SK-N-SH (cell line): ENCODE data around the gene DENND6B. TPM values are rescaled to one million over a fixed set of nuclear protein-coding genes. Genes with fewer than 3 reads are reported as not detected.

Experiments used
- CTCF ChIA-PET: fragments of 300-600, 350-600 bp; formaldehyde crosslinking; extraction: SDS; loops from one replicate; lab custom pipeline; 2021; lab: Yijun Ruan, JAX
- POLR2A ChIA-PET: fragments of 350-600 bp; sonication (Branson Sonifier 250); formaldehyde crosslinking; extraction: SDS; loops from one replicate; lab custom pipeline; 2020; ENCODE audit warnings: antibody characterized with exemption, inconsistent platforms; lab: Yijun Ruan, JAX
- DNase-seq: peaks from one replicate; pipeline ENCODE4 v3.0.0; 2012
- H2AFZ ChIP-seq: fragments of 200-600 bp; sonication (generic); 2 replicates; pipeline ENCODE4 v1.8.1; 2016; ENCODE audit warnings: antibody characterized with exemption, mild to moderate bottlenecking, low read depth
- H3F3A ChIP-seq: fragments of 200-600 bp; sonication (generic); replicated peaks from 2 replicates; pipeline ENCODE3; 2016; ENCODE audit warnings: antibody characterized with exemption, mild to moderate bottlenecking; ENCODE audit not compliant: insufficient read depth
- H3K27ac ChIP-seq, 2 experiments: fragments of 200-500 bp in 1 of 2; fragments of 200-600 bp in 1 of 2; sonication (Bioruptor generic) in 1 of 2; sonication (generic), shearing (Covaris generic) in 1 of 2; 2 replicates each; pipeline versions ENCODE4 v1.5.1 to v1.6.1; 2014 to 2016; ENCODE audit warnings: low read depth in 2 of 2, inconsistent platforms in 1 of 2, low read length in 1 of 2, mild to moderate bottlenecking in 1 of 2, mixed read lengths in 1 of 2
- H3K27me3 ChIP-seq: fragments of 200-600 bp; sonication (generic), shearing (Covaris generic); 2 replicates; pipeline ENCODE4 v1.6.1; 2016; ENCODE audit warnings: mixed run types; ENCODE audit not compliant: insufficient read depth
- H3K36me3 ChIP-seq, 2 experiments: fragments of 200-500 bp in 1 of 2; fragments of 200-600 bp in 1 of 2; sonication (Bioruptor generic) in 1 of 2; sonication (generic) in 1 of 2; replicated peaks in 1 of 2; 2 replicates each; pipeline versions ENCODE3 to v1.5.1; 2014 to 2016; ENCODE audit warnings: low read length in 1 of 2, mild to moderate bottlenecking in 1 of 2; ENCODE audit not compliant: insufficient read depth in 2 of 2, control insufficient read depth in 1 of 2
- H3K4me1 ChIP-seq, 2 experiments: fragments of 200-500 bp in 1 of 2; fragments of 200-600 bp in 1 of 2; sonication (Bioruptor generic) in 1 of 2; sonication (generic), shearing (Covaris generic) in 1 of 2; 2 replicates each; pipeline versions ENCODE4 v1.5.1 to v1.6.1; 2014 to 2016; ENCODE audit warnings: low read depth in 1 of 2, low read length in 1 of 2, mixed run types in 1 of 2; ENCODE audit not compliant: insufficient read depth in 2 of 2, control insufficient read depth in 1 of 2
- H3K4me2 ChIP-seq: fragments of 200-600 bp; sonication (generic), shearing (Covaris generic); 2 replicates; pipeline ENCODE4 v1.6.1; 2017; ENCODE audit warnings: mixed run types
- H3K4me3 ChIP-seq, 2 experiments: fragments of 200-500 bp in 1 of 2; fragments of 200-600 bp in 1 of 2; sonication (Bioruptor generic) in 1 of 2; sonication (generic), shearing (Covaris generic) in 1 of 2; 2 replicates each; pipeline versions ENCODE4 v1.5.1 to v1.8.1; 2014 to 2016; ENCODE audit warnings: low read depth in 2 of 2, inconsistent platforms in 1 of 2, low read length in 1 of 2, mild to moderate bottlenecking in 1 of 2, mixed read lengths in 1 of 2, moderate library complexity in 1 of 2
- H3K79me2 ChIP-seq: fragments of 200-600 bp; sonication (generic); 2 replicates; pipeline ENCODE4 v1.8.1; 2017; ENCODE audit warnings: mild to moderate bottlenecking; ENCODE audit not compliant: insufficient read depth
- H3K9ac ChIP-seq: fragments of 200-600 bp; sonication (generic); 2 replicates; pipeline ENCODE4 v1.6.1; 2017; ENCODE audit warnings: mixed run types
- H3K9me2 ChIP-seq: fragments of 200-600 bp; sonication (generic); 2 replicates; pipeline ENCODE4 v1.6.1; 2017; ENCODE audit warnings: mixed run types
- H3K9me3 ChIP-seq: fragments of 200-600 bp; sonication (generic); 2 replicates; pipeline ENCODE4 v1.6.1; 2017; ENCODE audit warnings: mixed run types, mild to moderate bottlenecking, moderate library complexity
- H4K20me1 ChIP-seq: fragments of 200-600 bp; sonication (generic); 2 replicates; pipeline ENCODE4 v1.6.1; 2017; ENCODE audit warnings: mild to moderate bottlenecking, mixed run types; ENCODE audit not compliant: insufficient read depth
- CHD2 ChIP-seq: fragments of 150-350 bp; IDR thresholded peaks from 2 replicates; pipeline ENCODE4 v1.6.1; 2018; ENCODE audit warnings: low read length; ENCODE audit not compliant: partially characterized antibody
- FOSL2 ChIP-seq: IDR thresholded peaks from 2 replicates; pipeline ENCODE4 v1.4.0; 2012; ENCODE audit warnings: low read depth, mild to moderate bottlenecking, moderate library complexity, borderline replicate concordance
- FOXJ3 ChIP-seq: sonication (generic); formaldehyde crosslinking; IDR thresholded peaks from 2 replicates; pipeline ENCODE4 v1.5.1; 2020; ENCODE audit warnings: mild to moderate bottlenecking, missing genetic modification reagents
- FOXM1 ChIP-seq: IDR thresholded peaks from 2 replicates; pipeline ENCODE4 v1.4.0; 2012; ENCODE audit warnings: low read depth, mild to moderate bottlenecking
- GABPA ChIP-seq: IDR thresholded peaks from 2 replicates; pipeline ENCODE4 v1.4.0; 2012; ENCODE audit warnings: low read depth, mild to moderate bottlenecking
- IRF3 ChIP-seq: fragments of 150-350 bp; IDR thresholded peaks from 2 replicates; pipeline ENCODE4 v1.6.1; 2016; ENCODE audit warnings: mild to moderate bottlenecking, low read depth, low read length
- JUND ChIP-seq: IDR thresholded peaks from 2 replicates; pipeline ENCODE4 v1.4.0; 2012
- MAX ChIP-seq: IDR thresholded peaks from 2 replicates; pipeline ENCODE4 v1.4.0; 2012; ENCODE audit warnings: low read depth
- MEF2A ChIP-seq: IDR thresholded peaks from 2 replicates; pipeline ENCODE4 v1.4.0; 2012; ENCODE audit warnings: low read depth, borderline replicate concordance
- MXI1 ChIP-seq: IDR thresholded peaks from 2 replicates; pipeline ENCODE4 v1.6.1; 2012; ENCODE audit warnings: mild to moderate bottlenecking, low read depth, low read length, improper control_type of control experiment
- NFIC ChIP-seq: IDR thresholded peaks from 2 replicates; pipeline ENCODE4 v1.4.0; 2012; ENCODE audit warnings: borderline replicate concordance
- RAD21 ChIP-seq: IDR thresholded peaks from 2 replicates; pipeline ENCODE4 v1.6.1; 2012; ENCODE audit warnings: mild to moderate bottlenecking, low read length
- REST ChIP-seq: IDR thresholded peaks from 2 replicates; pipeline ENCODE4 v1.6.1; 2012; ENCODE audit warnings: mild to moderate bottlenecking, low read depth, low read length, moderate library complexity
- SMC3 ChIP-seq: IDR thresholded peaks from 2 replicates; pipeline ENCODE4 v1.6.1; 2012; ENCODE audit warnings: low read depth, low read length, improper control_type of control experiment
- TCF12 ChIP-seq: IDR thresholded peaks from 2 replicates; pipeline ENCODE4 v1.4.0; 2012
- TEAD4 ChIP-seq: IDR thresholded peaks from 2 replicates; pipeline ENCODE4 v1.4.0; 2012; ENCODE audit warnings: mild to moderate bottlenecking, borderline replicate concordance; ENCODE audit not compliant: insufficient read depth
- whole genome bisulfite sequencing: methylation state at CpG from one replicate; pipeline ENCODE4 v1.1.6; 2017; ENCODE audit warnings: low lambda C conversion rate; 5-methylcytosine and 5-hydroxymethylcytosine counted together
- polyA plus RNA-seq, 3 experiments: library from polyadenylated mRNA; depleted of rRNA; stranded (reverse); fragments of >200 nt; gene quantifications; 2 replicates each; pipeline ENCODE4 v1.2.3, GENCODE V29; 2012

DENND6B gene
- polyA plus RNA-seq, 1 of the 3 experiments (the other 2 are of a cell fraction) = 5.6 TPM

GRCh38 chr22:50318356-50318697 lies 8.5 kb downstream of the DENND6B start:
- TF ChIP-seq REST (no peak), RAD21 (no peak), IRF3 (no peak), MAX (no peak), TCF12 (no peak), CHD2 (no peak), FOXJ3 (CRISPR knock-in tag) (no peak), MEF2A (no peak), FOSL2 (no peak)
- Histone ChIP-seq H3K9ac (no peak overlapping the region), H3K4me1 (no peaks in the 10 kb centered on the region), H3K4me3 (no peak overlapping the region), H3K9me3 (no peaks in the 10 kb centered on the region), H3F3A (no peaks in the 10 kb centered on the region), H3K4me2 (no peak overlapping the region), H4K20me1 (no peaks in the 10 kb centered on the region), H2AFZ (no peak overlapping the region), H3K27me3 (no peaks in the 10 kb centered on the region), H3K36me3 (no peaks in the 10 kb centered on the region), H3K27ac (no peak overlapping the region), H3K9me2 (no peaks in the 10 kb centered on the region), H3K79me2 (no peaks in the 10 kb centered on the region)
- ChIA-PET POLR2A (no interaction called here), CTCF (interaction anchor here (1.8 kb wide), 1 partner anchor 208 kb away, joined by 5 read pairs; the partner anchor contains the start of gene SCO2)
- 90% methylated on average over 3 of the region's 7 CpGs for WGBS
- peak; percentile 54 for DNase-seq

- peak; percentile 23 for DNase-seq
- Histone ChIP-seq H2AFZ (no peak overlapping the region), H3K4me2 (no peak overlapping the region), H3K4me1 (no peaks in the 10 kb centered on the region), H3K27me3 (no peaks in the 10 kb centered on the region), H3K27ac (no peak overlapping the region), H3K36me3 (no peaks in the 10 kb centered on the region), H3K9me3 (no peaks in the 10 kb centered on the region), H3K9ac (no peak overlapping the region), H3K79me2 (no peaks in the 10 kb centered on the region), H3K4me3 (no peak overlapping the region), H4K20me1 (no peaks in the 10 kb centered on the region), H3F3A (no peaks in the 10 kb centered on the region), H3K9me2 (no peaks in the 10 kb centered on the region)
- no peak for TF ChIP-seq FOXJ3 (CRISPR knock-in tag)
- TF ChIP-seq CHD2 = no peak
- no peak for TF ChIP-seq NFIC
- no peak for TF ChIP-seq TCF12
- TF ChIP-seq JUND = no peak
- TF ChIP-seq FOXM1 = no peak
- no peak for TF ChIP-seq MXI1
- TF ChIP-seq GABPA = no peak
- TF ChIP-seq SMC3 = no peak
- TF ChIP-seq TEAD4 = no peak
- 77% methylated on average over 4 of the region's 7 CpGs for WGBS
- ChIA-PET CTCF (interaction anchor here (0.8 to 1.8 kb wide), 2 partner anchors 44 to 208 kb away, joined by 3 to 5 read pairs; partner anchors contain the start of gene SCO2), POLR2A (interaction anchor here (0.5 to 1.0 kb wide), 2 partner anchors 49 to 75 kb away, joined by 3 to 4 read pairs; no protein-coding TSS in a partner anchor)
These were observed 9.1 kb downstream of the DENND6B start for GRCh38 chr22:50317674-50318073.
